ENCODE data around the gene REV1.
"Not testable (repeated sequence)": the region's sequence is repeated elsewhere in the genome, so short reads cannot be mapped to it uniquely, and the experiment has no call there.

REV1 gene

DNA sequence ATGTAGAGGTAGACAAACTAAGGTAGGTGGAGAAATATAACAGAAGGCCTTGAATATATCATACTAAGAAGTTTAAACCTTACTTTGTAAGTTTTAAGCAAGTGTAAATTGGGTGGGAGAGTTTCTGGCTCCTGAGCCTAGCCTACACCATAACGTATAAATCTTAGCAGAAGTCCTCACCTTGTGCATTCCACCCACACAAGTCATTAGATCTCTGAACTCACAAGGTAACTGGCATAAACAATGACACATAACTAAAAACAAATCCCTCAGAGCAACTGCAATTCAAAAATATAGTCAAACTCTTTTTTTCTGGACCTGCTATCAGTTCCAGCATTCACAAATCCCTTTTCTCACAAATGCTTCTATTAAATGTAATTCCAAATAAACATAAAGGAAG lies 9.4 kb downstream of the REV1 start:
- H3K4me3 ChIP-seq (ENCODE audit: low read length), result no peak overlapping the region
- TF ChIP-seq, protein P1, sequence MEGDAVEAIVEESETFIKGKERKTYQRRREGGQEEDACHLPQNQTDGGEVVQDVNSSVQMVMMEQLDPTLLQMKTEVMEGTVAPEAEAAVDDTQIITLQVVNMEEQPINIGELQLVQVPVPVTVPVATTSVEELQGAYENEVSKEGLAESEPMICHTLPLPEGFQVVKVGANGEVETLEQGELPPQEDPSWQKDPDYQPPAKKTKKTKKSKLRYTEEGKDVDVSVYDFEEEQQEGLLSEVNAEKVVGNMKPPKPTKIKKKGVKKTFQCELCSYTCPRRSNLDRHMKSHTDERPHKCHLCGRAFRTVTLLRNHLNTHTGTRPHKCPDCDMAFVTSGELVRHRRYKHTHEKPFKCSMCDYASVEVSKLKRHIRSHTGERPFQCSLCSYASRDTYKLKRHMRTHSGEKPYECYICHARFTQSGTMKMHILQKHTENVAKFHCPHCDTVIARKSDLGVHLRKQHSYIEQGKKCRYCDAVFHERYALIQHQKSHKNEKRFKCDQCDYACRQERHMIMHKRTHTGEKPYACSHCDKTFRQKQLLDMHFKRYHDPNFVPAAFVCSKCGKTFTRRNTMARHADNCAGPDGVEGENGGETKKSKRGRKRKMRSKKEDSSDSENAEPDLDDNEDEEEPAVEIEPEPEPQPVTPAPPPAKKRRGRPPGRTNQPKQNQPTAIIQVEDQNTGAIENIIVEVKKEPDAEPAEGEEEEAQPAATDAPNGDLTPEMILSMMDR (IDR thresholded peaks at IDR 0.05; ENCODE audit: low read depth, low read length), result no peak
- no peak for TF ChIP-seq EZH2phosphoT487 (IDR thresholded peaks at IDR 0.05; ENCODE audit: low read depth)
- H3K4me1 ChIP-seq (ENCODE audit: low read length), result peaks cover 8% of the 10 kb centered on the region
- H3K79me2 ChIP-seq (ENCODE audit: low read length), result peaks cover 100% of the 10 kb centered on the region
- H3K4me2 ChIP-seq (ENCODE audit: low read length), result no peak overlapping the region
- H3K27ac ChIP-seq (ENCODE audit: low read length), result no peak overlapping the region
- no peak overlapping the region for H2AFZ ChIP-seq (ENCODE audit: low read depth, low read length)
- peaks cover 81% of the 10 kb centered on the region for H4K20me1 ChIP-seq (ENCODE audit: insufficient read depth, low read length)
- H3K27me3 ChIP-seq (ENCODE audit: low read depth, low read length), result no peaks in the 10 kb centered on the region
- no peaks in the 10 kb centered on the region for H3K36me3 ChIP-seq (replicated peaks; ENCODE audit: low read depth, low read length)
- no peak overlapping the region for H3K9ac ChIP-seq (ENCODE audit: low read length)
- H3K9me3 ChIP-seq (ENCODE audit: insufficient read depth, low read length), result no peaks in the 10 kb centered on the region

DNA sequence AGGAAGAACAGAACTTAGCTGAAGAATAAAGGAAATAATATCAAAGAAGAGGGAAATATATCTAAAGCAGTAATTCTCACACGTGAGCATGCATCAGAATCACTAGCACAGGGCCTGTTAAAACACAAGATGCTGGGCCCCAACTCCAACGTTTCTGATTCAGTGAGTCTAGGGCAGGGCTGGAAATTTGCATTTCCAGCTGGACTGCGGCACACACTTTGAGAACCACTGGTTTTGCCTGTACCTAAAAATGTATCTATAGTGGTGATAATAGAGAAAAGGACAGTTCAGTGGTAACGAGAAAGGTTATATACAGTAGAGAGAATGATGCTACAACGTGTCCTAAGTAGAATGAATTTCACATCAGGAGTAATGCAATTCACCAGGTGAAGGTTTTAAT lies 11.2 kb downstream of the REV1 start:
- no peak overlapping the region for H3K4me3 ChIP-seq (ENCODE audit: low read length)
- no peaks in the 10 kb centered on the region for H3K36me3 ChIP-seq (replicated peaks; ENCODE audit: low read depth, low read length)
- H3K4me2 ChIP-seq (ENCODE audit: low read length), result no peak overlapping the region
- H3K4me1 ChIP-seq (ENCODE audit: low read length), result no peaks in the 10 kb centered on the region; the same call in 1 of the 2 replicates
- no peaks in the 10 kb centered on the region for H3K27me3 ChIP-seq (ENCODE audit: low read depth, low read length)
- TF ChIP-seq, protein P1 (IDR thresholded peaks at IDR 0.05; ENCODE audit: low read depth, low read length), result no peak
- TF ChIP-seq EZH2phosphoT487 (IDR thresholded peaks at IDR 0.05; ENCODE audit: low read depth), result no peak
- H3K27ac ChIP-seq (ENCODE audit: low read length), result no peak overlapping the region
- H4K20me1 ChIP-seq (ENCODE audit: insufficient read depth, low read length), result peaks cover 70% of the 10 kb centered on the region
- H2AFZ ChIP-seq (ENCODE audit: low read depth, low read length), result no peak overlapping the region
- H3K9me3 ChIP-seq (ENCODE audit: insufficient read depth, low read length), result no peaks in the 10 kb centered on the region
- H3K9ac ChIP-seq (ENCODE audit: low read length), result no peak overlapping the region
- peaks cover 100% of the 10 kb centered on the region for H3K79me2 ChIP-seq (ENCODE audit: low read length)

DNA sequence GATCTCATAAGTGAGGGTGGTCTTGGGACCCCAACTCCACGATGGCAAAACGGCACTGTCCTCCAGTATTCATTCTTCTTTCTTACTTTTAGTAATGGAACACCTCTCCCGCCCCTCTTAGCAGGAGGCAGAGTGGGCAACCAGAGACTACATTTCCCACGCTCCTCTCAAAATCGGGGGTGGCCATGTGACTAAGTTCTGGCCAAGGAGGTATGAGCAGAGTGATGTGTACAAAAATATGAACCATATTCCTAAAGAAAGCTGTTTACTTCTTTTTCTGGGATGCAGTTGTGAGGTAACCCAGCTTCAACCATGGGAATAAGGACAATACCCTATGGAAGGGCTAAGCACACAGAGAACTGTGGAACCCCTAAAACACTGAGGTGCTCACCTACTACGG lies 12.8 kb downstream of the REV1 start:
- Histone ChIP-seq H3K79me2 (ENCODE audit: low read length) (peaks cover 100% of the 10 kb centered on the region), H3K9me3 (ENCODE audit: insufficient read depth, low read length) (no peaks in the 10 kb centered on the region), H3K9ac (ENCODE audit: low read length) (no peak overlapping the region), H3K4me3 (ENCODE audit: low read length) (no peak overlapping the region), H4K20me1 (ENCODE audit: insufficient read depth, low read length) (peaks cover 68% of the 10 kb centered on the region), H3K27me3 (ENCODE audit: low read depth, low read length) (no peaks in the 10 kb centered on the region), H3K36me3 (replicated peaks; ENCODE audit: low read depth, low read length) (peaks cover 7% of the 10 kb centered on the region), H3K27ac (ENCODE audit: low read length) (no peak overlapping the region), H3K4me1 (ENCODE audit: low read length) (no peaks in the 10 kb centered on the region), H3K4me2 (ENCODE audit: low read length) (no peak overlapping the region), H2AFZ (ENCODE audit: low read depth, low read length) (no peak overlapping the region)
- TF ChIP-seq, protein P1 (IDR thresholded peaks at IDR 0.05; ENCODE audit: low read depth, low read length), result no peak
- TF ChIP-seq EZH2phosphoT487 (IDR thresholded peaks at IDR 0.05; ENCODE audit: low read depth), result no peak

DNA sequence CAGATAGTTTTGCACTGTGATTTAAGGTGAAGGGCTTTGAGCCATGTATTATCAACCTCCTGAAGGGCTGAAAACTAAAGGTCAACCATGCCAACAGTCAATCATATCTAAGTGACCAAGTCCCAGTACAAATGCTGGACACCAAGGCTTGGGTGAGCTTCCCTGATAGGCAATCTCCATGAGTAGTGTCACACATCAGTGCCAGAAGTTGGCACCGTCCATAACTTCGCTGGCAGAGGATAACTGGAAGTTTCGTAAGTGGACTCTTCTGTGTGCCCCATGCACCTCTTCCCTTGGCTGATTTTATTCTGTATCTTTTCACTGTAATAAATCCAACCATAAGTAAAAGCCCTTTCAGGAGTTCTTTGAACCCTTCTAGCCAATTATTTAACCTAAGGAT lies 13.2 kb downstream of the REV1 start:
- Histone ChIP-seq H3K4me2 (ENCODE audit: low read length) (no peak overlapping the region), H3K9ac (ENCODE audit: low read length) (no peak overlapping the region), H3K4me3 (ENCODE audit: low read length) (no peak overlapping the region), H3K4me1 (ENCODE audit: low read length) (no peaks in the 10 kb centered on the region), H3K27ac (ENCODE audit: low read length) (no peak overlapping the region), H3K9me3 (ENCODE audit: insufficient read depth, low read length) (no peaks in the 10 kb centered on the region), H3K36me3 (replicated peaks; ENCODE audit: low read depth, low read length) (peaks cover 11% of the 10 kb centered on the region), H3K27me3 (ENCODE audit: low read depth, low read length) (no peaks in the 10 kb centered on the region), H3K79me2 (ENCODE audit: low read length) (peaks cover 100% of the 10 kb centered on the region), H2AFZ (ENCODE audit: low read depth, low read length) (no peak overlapping the region), H4K20me1 (ENCODE audit: insufficient read depth, low read length) (peaks cover 66% of the 10 kb centered on the region)
- no peak for TF ChIP-seq EZH2phosphoT487 (IDR thresholded peaks at IDR 0.05; ENCODE audit: low read depth)
- TF ChIP-seq, protein P1 (IDR thresholded peaks at IDR 0.05; ENCODE audit: low read depth, low read length), result no peak

DNA sequence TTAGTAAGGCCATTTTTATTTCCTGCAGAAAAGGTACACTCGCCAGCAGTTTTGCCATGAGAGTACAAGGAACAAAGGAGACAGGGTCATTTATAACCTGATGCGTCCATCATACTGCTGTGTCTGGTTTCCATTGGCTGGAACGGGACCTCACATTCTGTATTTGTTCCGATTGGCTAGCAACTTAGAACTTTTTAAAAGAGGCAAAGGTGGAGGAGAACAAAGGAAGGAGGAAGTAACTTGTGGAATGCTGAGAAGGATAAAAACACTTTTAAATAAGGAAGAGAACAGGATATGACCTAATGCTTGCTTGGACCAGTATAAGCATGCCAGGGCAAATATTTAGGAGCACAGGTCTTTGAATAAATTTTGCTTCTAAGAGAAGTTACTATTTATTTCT lies 14.7 kb downstream of the REV1 start:
- peaks cover 20% of the 10 kb centered on the region for H3K36me3 ChIP-seq (replicated peaks; ENCODE audit: low read depth, low read length)
- peaks cover 100% of the 10 kb centered on the region for H3K79me2 ChIP-seq (ENCODE audit: low read length)
- H3K27me3 ChIP-seq (ENCODE audit: low read depth, low read length); H3K4me2 ChIP-seq (ENCODE audit: low read length); H3K4me1 ChIP-seq (ENCODE audit: low read length); H3K9me3 ChIP-seq (ENCODE audit: insufficient read depth, low read length); H2AFZ ChIP-seq (ENCODE audit: low read depth, low read length); H3K4me3 ChIP-seq (ENCODE audit: low read length); H3K9ac ChIP-seq (ENCODE audit: low read length); H3K27ac ChIP-seq (ENCODE audit: low read length): not testable (repeated sequence)
- peaks cover 59% of the 10 kb centered on the region for H4K20me1 ChIP-seq (ENCODE audit: insufficient read depth, low read length)
